HEK293 (cell line): ENCODE measurements around the gene EIF2S1.

ENCODE experiments used
- AEBP2 ChIP-seq: fragments of 450-650 bp; formaldehyde crosslinking; IDR thresholded peaks from 2 replicates; pipeline ENCODE4 v1.5.1; 2016; ENCODE audit warnings: missing biosample characterization, missing genetic modification characterization, borderline replicate concordance
- BCL11A ChIP-seq: fragments of 450-650 bp; formaldehyde crosslinking; IDR thresholded peaks from 2 replicates; pipeline ENCODE4 v1.5.1; 2016; ENCODE audit warnings: low read depth, missing biosample characterization, missing genetic modification characterization
- KLF10 ChIP-seq: fragments of 450-650 bp; IDR thresholded peaks from 2 replicates; pipeline ENCODE4 v1.5.1; 2018; ENCODE audit warnings: missing biosample characterization, mild to moderate bottlenecking, missing genetic modification characterization
- OSR2 ChIP-seq: fragments of 450-650 bp; formaldehyde crosslinking; IDR thresholded peaks from 2 replicates; pipeline ENCODE4 v1.5.1; 2016; ENCODE audit warnings: missing biosample characterization, missing genetic modification characterization
- OVOL3 ChIP-seq: fragments of 450-650 bp; formaldehyde crosslinking; IDR thresholded peaks from 2 replicates; pipeline ENCODE4 v1.5.1; 2016; ENCODE audit warnings: missing biosample characterization, missing genetic modification characterization
- SP7 ChIP-seq: fragments of 450-650 bp; formaldehyde crosslinking; IDR thresholded peaks from 2 replicates; pipeline ENCODE4 v1.5.1; 2016; ENCODE audit warnings: missing biosample characterization, missing genetic modification characterization
- TSHZ1 ChIP-seq: fragments of 450-650 bp; formaldehyde crosslinking; IDR thresholded peaks from 2 replicates; pipeline ENCODE4 v1.5.1; 2016; ENCODE audit warnings: missing biosample characterization, missing genetic modification characterization, borderline replicate concordance
- ZBTB1 ChIP-seq: fragments of 450-650 bp; formaldehyde crosslinking; IDR thresholded peaks from 2 replicates; pipeline ENCODE4 v1.5.1; 2016; ENCODE audit warnings: missing biosample characterization, missing genetic modification characterization
- ZBTB26 ChIP-seq: fragments of 450-650 bp; formaldehyde crosslinking; optimal IDR thresholded peaks from 2 replicates; pipeline ENCODE3; 2016; ENCODE audit warnings: missing biosample characterization, mild to moderate bottlenecking, missing genetic modification characterization
- ZFHX2 ChIP-seq: fragments of 450-650 bp; formaldehyde crosslinking; conservative IDR thresholded peaks from 2 replicates; pipeline ENCODE4 v1.5.1; 2016; ENCODE audit warnings: missing biosample characterization, missing genetic modification characterization
- ZFP3 ChIP-seq: fragments of 450-650 bp; formaldehyde crosslinking; IDR thresholded peaks from 2 replicates; pipeline ENCODE4 v1.5.1; 2016; ENCODE audit warnings: low read depth, missing biosample characterization, missing genetic modification characterization
- ZFP41 ChIP-seq: fragments of 450-650 bp; formaldehyde crosslinking; IDR thresholded peaks from 2 replicates; pipeline ENCODE4 v1.5.1; 2016; ENCODE audit warnings: missing biosample characterization, missing genetic modification characterization, borderline replicate concordance
- ZIC2 ChIP-seq: fragments of 450-650 bp; formaldehyde crosslinking; IDR thresholded peaks from 2 replicates; pipeline ENCODE4 v1.5.1; 2016; ENCODE audit warnings: missing biosample characterization, missing genetic modification characterization
- ZNF155 ChIP-seq: fragments of 450-650 bp; formaldehyde crosslinking; IDR thresholded peaks from 2 replicates; pipeline ENCODE4 v1.5.1; 2016; ENCODE audit warnings: missing biosample characterization, missing genetic modification characterization
- ZNF174 ChIP-seq: fragments of 450-650 bp; formaldehyde crosslinking; IDR thresholded peaks from 2 replicates; pipeline ENCODE4 v1.5.0; 2017; ENCODE audit warnings: missing biosample characterization, mild to moderate bottlenecking, missing genetic modification characterization
- ZNF175 ChIP-seq: fragments of 450-650 bp; formaldehyde crosslinking; IDR thresholded peaks from 2 replicates; pipeline ENCODE4 v1.5.1; 2016; ENCODE audit warnings: missing biosample characterization, missing genetic modification characterization
- ZNF2 ChIP-seq: fragments of 450-650 bp; formaldehyde crosslinking; IDR thresholded peaks from 2 replicates; pipeline ENCODE4 v1.5.1; 2016; ENCODE audit warnings: missing biosample characterization, missing genetic modification characterization
- ZNF24 ChIP-seq: fragments of 450-650 bp; formaldehyde crosslinking; IDR thresholded peaks from 2 replicates; pipeline ENCODE4 v1.5.1; 2016; ENCODE audit warnings: missing biosample characterization, missing genetic modification characterization
- ZNF311 ChIP-seq: fragments of 450-650 bp; formaldehyde crosslinking; IDR thresholded peaks from 2 replicates; pipeline ENCODE4 v1.5.1; 2017; ENCODE audit warnings: missing biosample characterization, missing genetic modification characterization, borderline replicate concordance
- ZNF354C ChIP-seq: fragments of 450-650 bp; formaldehyde crosslinking; IDR thresholded peaks from 2 replicates; pipeline ENCODE4 v1.5.1; 2016; ENCODE audit warnings: missing biosample characterization, missing genetic modification characterization, low read depth, borderline replicate concordance
- ZNF423 ChIP-seq: fragments of 450-650 bp; formaldehyde crosslinking; IDR thresholded peaks from 2 replicates; pipeline ENCODE4 v1.5.1; 2016; ENCODE audit warnings: missing biosample characterization, missing genetic modification characterization
- ZNF426 ChIP-seq: fragments of 450-650 bp; formaldehyde crosslinking; IDR thresholded peaks from 2 replicates; pipeline ENCODE4 v1.5.1; 2017; ENCODE audit warnings: missing biosample characterization, missing genetic modification characterization, mild to moderate bottlenecking, inconsistent platforms, moderate library complexity
- ZNF549 ChIP-seq: fragments of 450-650 bp; IDR thresholded peaks from 2 replicates; pipeline ENCODE4 v1.5.1; 2018; ENCODE audit warnings: missing biosample characterization, missing genetic modification characterization, mild to moderate bottlenecking, inconsistent platforms, moderate library complexity
- ZNF596 ChIP-seq: fragments of 450-650 bp; IDR thresholded peaks from 2 replicates; pipeline ENCODE4 v1.5.0; 2018; ENCODE audit warnings: missing biosample characterization, mild to moderate bottlenecking, missing genetic modification characterization, moderate library complexity
- ZNF623 ChIP-seq: fragments of 450-650 bp; formaldehyde crosslinking; IDR thresholded peaks from 2 replicates; pipeline ENCODE4 v1.5.1; 2016; ENCODE audit warnings: missing biosample characterization, missing genetic modification characterization
- ZNF639 ChIP-seq: fragments of 450-650 bp; formaldehyde crosslinking; IDR thresholded peaks from 2 replicates; pipeline ENCODE4 v1.5.1; 2016; ENCODE audit warnings: missing biosample characterization, missing genetic modification characterization
- ZNF645 ChIP-seq: fragments of 450-650 bp; formaldehyde crosslinking; IDR thresholded peaks from 2 replicates; pipeline ENCODE4; 2016; ENCODE audit warnings: missing biosample characterization, missing genetic modification characterization
- ZNF776 ChIP-seq: fragments of 450-650 bp; formaldehyde crosslinking; IDR thresholded peaks from 2 replicates; pipeline ENCODE4 v1.5.0; 2017; ENCODE audit warnings: missing biosample characterization, missing genetic modification characterization, borderline replicate concordance
- TF ChIP-seq, protein P1 (sequence below): fragments of 450-650 bp; formaldehyde crosslinking; IDR thresholded peaks from 2 replicates; pipeline ENCODE4 v1.5.1; 2016; ENCODE audit warnings: missing biosample characterization, missing genetic modification characterization

Gene EIF2S1

GRCh38 chr14:67413806-67414769 is 54.0 kb downstream of the EIF2S1 start (continued):
- TF ChIP-seq TSHZ1 (tag by site-specific recombination) (no peak), ZNF639 (tag by site-specific recombination) (0 out of 2 replicates have a peak, but pooled peaks have one; percentile 26), ZNF2 (tag by site-specific recombination) (0 out of 2 replicates have a peak, but pooled peaks have one; percentile 20), ZNF155 (no peak), ZNF776 (tag by site-specific recombination) (no peak), SP7 (tag by site-specific recombination) (peak; percentile 78), ZFP3 (no peak), ZNF311 (tag by site-specific recombination) (no peak), AEBP2 (no peak), OVOL3 (no peak), KLF10 (peak; percentile 41; the same call in 1 of the 2 replicates), ZBTB26 (tag by site-specific recombination) (no peak), ZNF623 (tag by site-specific recombination) (no peak), ZNF645 (no peak), ZNF354C (no peak), BCL11A (tag by site-specific recombination) (no peak), ZNF426 (tag by site-specific recombination) (no peak), ZNF24 (no peak), ZNF175 (no peak), ZFHX2 (tag by site-specific recombination) (peak; percentile 30; the same call in 1 of the 2 replicates), ZBTB1 (tag by site-specific recombination) (no peak), ZFP41 (no peak), OSR2 (tag by site-specific recombination) (0 out of 2 replicates have a peak, but pooled peaks have one; percentile 10), ZNF549 (tag by site-specific recombination) (no peak), ZIC2 (tag by site-specific recombination) (peak; percentile 70), ZNF596 (tag by site-specific recombination) (no peak), ZNF423 (tag by site-specific recombination) (0 out of 2 replicates have a peak, but pooled peaks have one; percentile 17), ZNF174 (no peak)
- TF ChIP-seq, protein P1, sequence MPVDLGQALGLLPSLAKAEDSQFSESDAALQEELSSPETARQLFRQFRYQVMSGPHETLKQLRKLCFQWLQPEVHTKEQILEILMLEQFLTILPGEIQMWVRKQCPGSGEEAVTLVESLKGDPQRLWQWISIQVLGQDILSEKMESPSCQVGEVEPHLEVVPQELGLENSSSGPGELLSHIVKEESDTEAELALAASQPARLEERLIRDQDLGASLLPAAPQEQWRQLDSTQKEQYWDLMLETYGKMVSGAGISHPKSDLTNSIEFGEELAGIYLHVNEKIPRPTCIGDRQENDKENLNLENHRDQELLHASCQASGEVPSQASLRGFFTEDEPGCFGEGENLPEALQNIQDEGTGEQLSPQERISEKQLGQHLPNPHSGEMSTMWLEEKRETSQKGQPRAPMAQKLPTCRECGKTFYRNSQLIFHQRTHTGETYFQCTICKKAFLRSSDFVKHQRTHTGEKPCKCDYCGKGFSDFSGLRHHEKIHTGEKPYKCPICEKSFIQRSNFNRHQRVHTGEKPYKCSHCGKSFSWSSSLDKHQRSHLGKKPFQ (tag by site-specific recombination) = no peak
